DOHH2 (cell line): ENCODE measurements around the gene RAB31.
"Not testable (repeated sequence)": the region's sequence is repeated elsewhere in the genome, so short reads cannot be mapped to it uniquely, and the experiment has no call there.

Source experiments
- H3F3A ChIP-seq: fragments of 200-600 bp; sonication (generic), shearing (Covaris generic); 2 replicates; pipeline ENCODE4 v1.6.0; 2016; ENCODE audit warnings: antibody characterized with exemption, mild to moderate bottlenecking; ENCODE audit not compliant: control insufficient read depth, insufficient read depth
- H3K27ac ChIP-seq: fragments of 200-600 bp; sonication (generic); 2 replicates; pipeline ENCODE4 v1.5.1; 2014; ENCODE audit warnings: low read depth, mild to moderate bottlenecking, low read length, moderate library complexity
- H3K27me3 ChIP-seq: fragments of 200-600 bp; sonication (generic); 2 replicates; pipeline ENCODE4 v1.6.1; 2014; ENCODE audit warnings: mild to moderate bottlenecking, low read length, mixed read lengths; ENCODE audit not compliant: control insufficient read depth
- H3K36me3 ChIP-seq: fragments of 200-600 bp; sonication (generic); 2 replicates; pipeline ENCODE4 v1.6.1; 2014; ENCODE audit warnings: mild to moderate bottlenecking, low read length, moderate library complexity, mixed read lengths; ENCODE audit not compliant: control insufficient read depth
- H3K4me1 ChIP-seq: fragments of 200-600 bp; sonication (generic); 2 replicates; pipeline ENCODE4 v1.6.1; 2014; ENCODE audit warnings: mild to moderate bottlenecking, low read length, mixed read lengths; ENCODE audit not compliant: control insufficient read depth
- H3K4me2 ChIP-seq: fragments of 200-600 bp; sonication (generic); 2 replicates; pipeline ENCODE4 v1.6.0; 2014; ENCODE audit warnings: mild to moderate bottlenecking, low read length, moderate library complexity
- H3K4me3 ChIP-seq: fragments of 200-600 bp; sonication (generic); 2 replicates; pipeline ENCODE4 v1.5.1; 2014; ENCODE audit warnings: mild to moderate bottlenecking, low read length, mixed read lengths
- H3K79me2 ChIP-seq: fragments of 200-600 bp; sonication (generic); 2 replicates; pipeline ENCODE4 v1.6.1; 2014; ENCODE audit warnings: mild to moderate bottlenecking, low read length, mixed read lengths; ENCODE audit not compliant: control insufficient read depth
- H3K9me2 ChIP-seq: fragments of 200-600 bp; sonication (generic); replicated peaks from 2 replicates; pipeline ENCODE4 v1.6.1; 2014; ENCODE audit warnings: mild to moderate bottlenecking, low read length, mixed read lengths; ENCODE audit not compliant: control insufficient read depth
- H3K9me3 ChIP-seq: fragments of 200-600 bp; sonication (generic); 2 replicates; pipeline ENCODE4 v1.6.1; 2014; ENCODE audit warnings: antibody characterized with exemption, low read length, mixed read lengths; ENCODE audit not compliant: control insufficient read depth, insufficient read depth
- H4K20me1 ChIP-seq: fragments of 200-600 bp; sonication (generic); 2 replicates; pipeline ENCODE4 v1.6.0; 2014; ENCODE audit warnings: low read depth, mild to moderate bottlenecking, antibody characterized with exemption, low read length, moderate library complexity; ENCODE audit not compliant: control insufficient read depth, insufficient read depth
- EZH2phosphoT487 ChIP-seq: fragments of 200-600 bp; sonication (generic); IDR thresholded peaks from 2 replicates; pipeline ENCODE4 v1.6.1; 2017; ENCODE audit warnings: borderline replicate concordance, mild to moderate bottlenecking, antibody characterized with exemption, low read length, moderate library complexity, mixed read lengths
- TF ChIP-seq, protein P1 (sequence below): fragments of 200-600 bp; sonication (generic); IDR thresholded peaks from one replicate; pipeline ENCODE4 v1.5.1; 2014; ENCODE audit warnings: antibody characterized with exemption, mild to moderate bottlenecking, low read depth, low read length; ENCODE audit not compliant: poor library complexity, severe bottlenecking

Gene RAB31

DNA sequence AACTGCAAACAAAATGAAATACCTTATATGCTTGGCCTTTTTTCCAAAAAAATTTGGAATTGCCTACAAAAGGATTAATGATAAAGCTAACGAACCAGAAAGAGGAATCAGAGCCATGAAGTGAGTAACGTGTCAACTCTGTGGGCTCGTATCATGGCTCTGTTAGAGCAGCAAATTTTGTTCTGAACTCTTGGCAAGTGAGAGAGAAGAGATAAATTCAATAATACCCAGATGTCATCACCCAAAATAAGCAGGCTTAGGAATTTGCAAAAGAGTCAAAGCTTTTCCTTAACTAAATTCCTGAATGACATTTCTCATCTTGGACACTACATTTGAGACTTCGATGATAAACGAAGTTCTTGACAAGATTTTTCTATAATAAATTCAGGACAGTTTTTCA is 182.1 kb downstream of the RAB31 start:
- no peaks in the 10 kb centered on the region for H3K9me3 ChIP-seq
- 0 out of 2 replicates have a peak, but pooled peaks cover 3% of the 10 kb centered on the region for H3K27me3 ChIP-seq
- no peak overlapping the region for H3K4me2 ChIP-seq
- no peak overlapping the region for H3K27ac ChIP-seq
- no peak overlapping the region for H3K4me3 ChIP-seq
- no peaks in the 10 kb centered on the region for H3K9me2 ChIP-seq
- no peaks in the 10 kb centered on the region for H3K79me2 ChIP-seq
- no peaks in the 10 kb centered on the region for H4K20me1 ChIP-seq
- H3K36me3 ChIP-seq: no peaks in the 10 kb centered on the region
- H3K4me1 ChIP-seq: no peaks in the 10 kb centered on the region
- TF ChIP-seq, protein P1, sequence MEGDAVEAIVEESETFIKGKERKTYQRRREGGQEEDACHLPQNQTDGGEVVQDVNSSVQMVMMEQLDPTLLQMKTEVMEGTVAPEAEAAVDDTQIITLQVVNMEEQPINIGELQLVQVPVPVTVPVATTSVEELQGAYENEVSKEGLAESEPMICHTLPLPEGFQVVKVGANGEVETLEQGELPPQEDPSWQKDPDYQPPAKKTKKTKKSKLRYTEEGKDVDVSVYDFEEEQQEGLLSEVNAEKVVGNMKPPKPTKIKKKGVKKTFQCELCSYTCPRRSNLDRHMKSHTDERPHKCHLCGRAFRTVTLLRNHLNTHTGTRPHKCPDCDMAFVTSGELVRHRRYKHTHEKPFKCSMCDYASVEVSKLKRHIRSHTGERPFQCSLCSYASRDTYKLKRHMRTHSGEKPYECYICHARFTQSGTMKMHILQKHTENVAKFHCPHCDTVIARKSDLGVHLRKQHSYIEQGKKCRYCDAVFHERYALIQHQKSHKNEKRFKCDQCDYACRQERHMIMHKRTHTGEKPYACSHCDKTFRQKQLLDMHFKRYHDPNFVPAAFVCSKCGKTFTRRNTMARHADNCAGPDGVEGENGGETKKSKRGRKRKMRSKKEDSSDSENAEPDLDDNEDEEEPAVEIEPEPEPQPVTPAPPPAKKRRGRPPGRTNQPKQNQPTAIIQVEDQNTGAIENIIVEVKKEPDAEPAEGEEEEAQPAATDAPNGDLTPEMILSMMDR: no peak
- no peak for TF ChIP-seq EZH2phosphoT487
- H3F3A ChIP-seq: no peaks in the 10 kb centered on the region

DNA sequence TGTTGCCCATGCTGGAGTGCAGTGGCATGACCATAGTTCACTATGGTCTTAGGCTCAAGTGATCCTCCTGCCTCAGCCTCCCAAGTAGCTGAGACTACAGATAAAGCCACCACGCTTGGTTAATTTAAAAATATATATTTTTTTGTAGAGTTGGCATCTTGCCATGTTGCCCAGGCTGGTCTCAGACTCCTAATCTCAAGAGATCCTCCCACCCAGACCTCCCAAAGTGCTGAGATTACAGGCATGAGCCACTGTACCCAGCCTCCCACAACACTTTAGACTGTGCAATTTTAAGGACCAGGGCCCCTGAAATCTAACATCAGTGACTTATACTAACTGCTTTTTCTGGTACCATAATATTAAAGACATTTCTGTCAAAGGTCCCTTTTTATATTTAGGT is 182.9 kb downstream of the RAB31 start:
- Histone ChIP-seq H3K4me2 (no peak overlapping the region), H3K36me3 (no peaks in the 10 kb centered on the region), H3K9me3 (no peaks in the 10 kb centered on the region), H3K4me3 (no peak overlapping the region), H3K9me2 (no peaks in the 10 kb centered on the region), H3K27me3 (0 out of 2 replicates have a peak, but pooled peaks cover 3% of the 10 kb centered on the region), H4K20me1 (no peaks in the 10 kb centered on the region), H3K4me1 (no peaks in the 10 kb centered on the region), H3F3A (no peaks in the 10 kb centered on the region), H3K79me2 (no peaks in the 10 kb centered on the region), H3K27ac (no peak overlapping the region)
- TF ChIP-seq, protein P1: no peak
- TF ChIP-seq EZH2phosphoT487: no peak

DNA sequence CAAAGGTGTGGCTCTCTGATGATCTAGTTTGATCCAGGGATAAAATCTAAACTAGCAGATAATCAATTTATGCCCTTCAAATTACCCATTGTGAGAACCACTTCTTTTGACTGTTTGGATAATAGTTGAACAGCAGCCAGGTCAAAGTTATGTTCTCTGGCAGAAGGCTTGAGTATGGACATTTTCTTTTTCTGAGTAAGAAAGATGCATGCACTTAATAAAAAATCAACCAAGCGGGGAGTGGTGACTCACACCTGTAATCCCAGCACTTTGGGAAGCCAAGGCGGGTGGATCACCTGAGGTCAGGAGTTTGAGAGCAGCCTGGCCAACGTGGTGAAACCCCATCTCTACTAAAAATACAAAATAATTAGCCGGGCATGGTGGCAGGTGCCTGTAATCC is 183.4 kb downstream of the RAB31 start:
- not testable (repeated sequence) for H3K4me3 ChIP-seq, H3K9me3 ChIP-seq, H3K79me2 ChIP-seq, H3K36me3 ChIP-seq, H3K9me2 ChIP-seq, H3K27ac ChIP-seq, H3F3A ChIP-seq, H4K20me1 ChIP-seq, H3K4me2 ChIP-seq, H3K4me1 ChIP-seq, H3K27me3 ChIP-seq

DNA sequence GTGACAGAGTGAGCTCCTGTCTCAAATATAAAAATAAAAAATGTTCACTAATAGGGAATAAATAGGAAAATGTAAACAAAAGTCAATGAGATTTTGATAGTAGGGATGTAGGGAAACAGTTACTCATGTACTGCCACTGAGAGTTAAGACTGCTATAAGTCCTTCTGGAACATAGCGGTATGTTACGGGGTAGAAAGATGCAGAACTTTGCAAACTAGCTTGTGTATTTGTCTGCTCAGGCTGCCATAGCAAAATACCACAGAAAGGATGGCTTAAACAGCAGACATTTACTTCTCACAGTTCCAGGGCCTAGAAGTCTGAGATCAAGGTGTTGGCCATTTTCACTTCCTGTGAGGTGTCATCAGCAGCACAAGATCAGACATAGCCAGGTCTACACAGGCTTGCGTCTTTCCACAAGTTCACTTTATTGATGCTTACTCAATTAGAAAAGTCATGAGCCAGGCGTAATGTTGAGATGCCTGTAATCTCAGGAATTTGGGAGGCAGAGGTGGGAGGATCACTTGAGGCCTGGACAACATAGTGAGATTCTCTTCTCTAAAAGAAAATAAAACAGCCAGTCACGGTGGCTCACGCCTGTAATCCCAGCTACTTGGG is 186.5 kb downstream of the RAB31 start:
- Histone ChIP-seq H3K27ac (no peak overlapping the region), H3F3A (no peaks in the 10 kb centered on the region)
- no peak for TF ChIP-seq EZH2phosphoT487
- TF ChIP-seq, protein P1: no peak

More for the DNA sequence above, 186.5 kb downstream of the RAB31 start:
- no peak overlapping the region for H3K4me3 ChIP-seq
- no peaks in the 10 kb centered on the region for H4K20me1 ChIP-seq
- 0 out of 2 replicates have a peak, but pooled peaks cover 3% of the 10 kb centered on the region for H3K27me3 ChIP-seq
- H3K4me1 ChIP-seq: no peaks in the 10 kb centered on the region
- no peaks in the 10 kb centered on the region for H3K9me2 ChIP-seq
- H3K79me2 ChIP-seq: no peaks in the 10 kb centered on the region
- H3K36me3 ChIP-seq: no peaks in the 10 kb centered on the region
- H3K9me3 ChIP-seq: no peaks in the 10 kb centered on the region
- H3K4me2 ChIP-seq: no peak overlapping the region
